Heart left ventricle (tissue), 13 donors: ENCODE results near the gene CEP112.

ENCODE experiments used
- CTCF ChIP-seq, 12 donors: fragments of 200-600 bp; sonication (generic) in 4 of 12; IDR thresholded peaks; one replicate each; pipeline versions ENCODE4 v1.5.0 to v1.8.0; 2018 to 2022; ENCODE audit warnings: antibody characterized with exemption in 12 of 12, mild to moderate bottlenecking in 5 of 12
- POLR2A ChIP-seq, 2 donors: fragments of 450-650 bp; IDR thresholded peaks; one replicate each; pipeline ENCODE4 v1.6.1; 2017; ENCODE audit warnings: antibody characterized with exemption in 2 of 2, mild to moderate bottlenecking in 2 of 2, moderate library complexity in 2 of 2
- donor health status: ischemic (EF 13 %, LVEDD 7.1; RV severe dilation, severe dysfunction).
- donor health status: DM: no; HTN: yes; CAD: no.
- donor health status: DM: no; HTN: no; CAD: no.
- donor health status: ischemic (EF 25% LVEDD 6.9; RV normal size, moderate dysfunction).
- donor health status: ischemic (EF 25% LVEDD 5.7; RV mildly dilated, moderate dysfunction).
- donor health status: ischemic (EF 35%, LVEDD 5.7; RV mildly dilated, moderate dysfunction).
- donor health status: nonischemic (EF 11% LVEDD 7.7; RV severe dilation, severe dysfunction).
- donor health status: DM: yes; HTN: yes; CAD: no.
- donor health status: PGD.
- donor health status: ischemic (EF 29% LVEDD 5.4; RV normal size, mild dysfunction).
- donor health status: nonischemic (EF 23%, LVEDD 6.1; RV moderate dilation, normal function).

- no peak for TF ChIP-seq CTCF (IDR thresholded peaks at IDR 0.05)
- no peak for TF ChIP-seq POLR2A (IDR thresholded peaks at IDR 0.05)
Observed at GRCh38 chr17:66172691-66173223, 19.2 kb downstream of the CEP112 start.
